ENCODE measurements around the gene FBXO48. TPM values are rescaled to one million over a fixed set of nuclear protein-coding genes. Genes with fewer than 3 reads are reported as not detected.

FBXO48 gene
- total and polyA plus RNA-seq, 8 donors: 1.5 to 3.2 (median 2.5) TPM

- ATAC-seq (no peak), DNase-seq (no peak)
- H3K4me3 ChIP-seq: no peak overlapping the region
- no peaks in the 10 kb centered on the region for H3K27me3 ChIP-seq
- no peaks in the 10 kb centered on the region for H3K36me3 ChIP-seq
- intact Hi-C loops (cut with DNase I): loop anchor here in 1 of 2 donors (10.0 kb wide), 1 partner anchor 442 kb away; no protein-coding TSS in a partner anchor
- no peaks in the 10 kb centered on the region for H3K9me3 ChIP-seq
- no peak for TF ChIP-seq CTCF (IDR thresholded peaks at IDR 0.05)
- no peaks in the 10 kb centered on the region for H3K4me1 ChIP-seq
- H3K27ac ChIP-seq: no peak overlapping the region
Observed at GRCh38 chr2:68482296-68482820, 15.3 kb upstream of the FBXO48 start.

- no peaks in the 10 kb centered on the region for H3K36me3 ChIP-seq
- no peaks in the 10 kb centered on the region for H3K27me3 ChIP-seq
- ATAC-seq: no peak
- H3K9me3 ChIP-seq: no peaks in the 10 kb centered on the region
- TF ChIP-seq CTCF (IDR thresholded peaks at IDR 0.05): no peak
- no peak overlapping the region for H3K27ac ChIP-seq
- no peaks in the 10 kb centered on the region for H3K4me1 ChIP-seq
- intact Hi-C loops (cut with DNase I): no loop called here
- H3K4me3 ChIP-seq: no peak overlapping the region
- no peak for DNase-seq
Observed at GRCh38 chr2:68478688-68479087, 11.6 kb upstream of the FBXO48 start.

GRCh38 chr2:68476454-68476853 is 9.4 kb upstream of the FBXO48 start:
- Histone ChIP-seq H3K4me1 (no peaks in the 10 kb centered on the region), H3K36me3 (no peaks in the 10 kb centered on the region), H3K9me3 (no peaks in the 10 kb centered on the region), H3K27ac (no peak overlapping the region), H3K4me3 (no peak overlapping the region), H3K27me3 (no peaks in the 10 kb centered on the region)
- no peak for TF ChIP-seq CTCF (IDR thresholded peaks at IDR 0.05)
- ATAC-seq: no peak
- intact Hi-C loops (cut with DNase I): no loop called here
- DNase-seq: no peak

- no peaks in the 10 kb centered on the region for H3K4me1 ChIP-seq
- no peak overlapping the region for H3K27ac ChIP-seq
- no peaks in the 10 kb centered on the region for H3K27me3 ChIP-seq
- intact Hi-C loops (cut with DNase I): no loop called here
- no peaks in the 10 kb centered on the region for H3K9me3 ChIP-seq
- no peaks in the 10 kb centered on the region for H3K36me3 ChIP-seq
- H3K4me3 ChIP-seq: no peak overlapping the region
- ATAC-seq (no peak), DNase-seq (no peak)
- TF ChIP-seq CTCF (IDR thresholded peaks at IDR 0.05): no peak
Observed at GRCh38 chr2:68475576-68475975, 8.5 kb upstream of the FBXO48 start.

GRCh38 chr2:68475110-68475509 is 8.0 kb upstream of the FBXO48 start:
- ATAC-seq (no peak), DNase-seq (peak in 1 of 4 donors; percentile 13)
- Histone ChIP-seq H3K9me3 (no peaks in the 10 kb centered on the region), H3K4me1 (no peaks in the 10 kb centered on the region), H3K27me3 (no peaks in the 10 kb centered on the region), H3K36me3 (no peaks in the 10 kb centered on the region), H3K4me3 (no peak overlapping the region), H3K27ac (no peak overlapping the region)
- intact Hi-C loops (cut with DNase I): no loop called here
- TF ChIP-seq CTCF (IDR thresholded peaks at IDR 0.05): no peak

Measured in left lung (tissue), 10 donors.